ENCODE measurements around the gene MROH7. TPM values are rescaled to one million over a fixed set of nuclear protein-coding genes. Genes with fewer than 3 reads are reported as not detected.

The MROH7 gene
- polyA plus RNA-seq, 1 donor from 2014 or later = not detected

GRCh38 chr1:54619749-54620148 lies 21.8 kb upstream of the MROH7 start:
- Histone ChIP-seq H3K9me2 (ENCODE audit: insufficient read depth, low read length) (no peaks in the 10 kb centered on the region), H3K27me3 (ENCODE audit: insufficient read depth, low read depth, low read length) (no peaks in the 10 kb centered on the region), H3K36me3 (ENCODE audit: insufficient read depth, low read length) (no peaks in the 10 kb centered on the region), H4K20me1 (ENCODE audit: insufficient read depth) (no peaks in the 10 kb centered on the region), H3K9me3 (ENCODE audit: low read length) (no peaks in the 10 kb centered on the region), H3K4me3 (ENCODE audit: low read length) (no peak overlapping the region), H3K79me2 (replicated peaks; ENCODE audit: insufficient read depth, low read length) (no peaks in the 10 kb centered on the region), H3K9ac (ENCODE audit: low read length) (no peak overlapping the region), H3K4me2 (ENCODE audit: low read length) (no peak overlapping the region), H3K27ac (ENCODE audit: low read length) (no peak overlapping the region), H3F3A (ENCODE audit: insufficient read depth, low read length, poor library complexity, severe bottlenecking) (no peaks in the 10 kb centered on the region), H2AFZ (ENCODE audit: low read depth, low read length) (no peak overlapping the region)
- TF ChIP-seq REST (IDR thresholded peaks at IDR 0.05; ENCODE audit: borderline replicate concordance) = no peak
- TF ChIP-seq CTCF (IDR thresholded peaks at IDR 0.05; ENCODE audit: poor library complexity, severe bottlenecking) = no peak
- TF ChIP-seq SMC3 (conservative IDR thresholded peaks at IDR 0.05; ENCODE audit: poor library complexity) = no peak
- TF ChIP-seq POLR2AphosphoS5 (IDR thresholded peaks at IDR 0.05) = no peak
- TF ChIP-seq TAF1 (IDR thresholded peaks at IDR 0.05; ENCODE audit: low read depth) = no peak
- no peak for TF ChIP-seq RAD21 (conservative IDR thresholded peaks at IDR 0.05)
- TF ChIP-seq EZH2 (IDR thresholded peaks at IDR 0.05; ENCODE audit: borderline replicate concordance, insufficient read depth, low read length, poor library complexity, severe bottlenecking) = no peak
- no peak for TF ChIP-seq MXI1 (conservative IDR thresholded peaks at IDR 0.05; ENCODE audit: poor library complexity, severe bottlenecking)
- no peak for TF ChIP-seq EP300 (conservative IDR thresholded peaks at IDR 0.05; ENCODE audit: poor library complexity, severe bottlenecking)

- TF ChIP-seq SMC3 (conservative IDR thresholded peaks at IDR 0.05; ENCODE audit: poor library complexity) = no peak
- TF ChIP-seq REST (IDR thresholded peaks at IDR 0.05; ENCODE audit: borderline replicate concordance) = no peak
- no peak for TF ChIP-seq EZH2 (IDR thresholded peaks at IDR 0.05; ENCODE audit: borderline replicate concordance, insufficient read depth, low read length, poor library complexity, severe bottlenecking)
- TF ChIP-seq MXI1 (conservative IDR thresholded peaks at IDR 0.05; ENCODE audit: poor library complexity, severe bottlenecking) = no peak
- no peak for TF ChIP-seq CTCF (IDR thresholded peaks at IDR 0.05; ENCODE audit: poor library complexity, severe bottlenecking)
- TF ChIP-seq TAF1 (IDR thresholded peaks at IDR 0.05; ENCODE audit: low read depth) = no peak
- no peak for TF ChIP-seq EP300 (conservative IDR thresholded peaks at IDR 0.05; ENCODE audit: poor library complexity, severe bottlenecking)
- no peak for TF ChIP-seq RAD21 (conservative IDR thresholded peaks at IDR 0.05)
- TF ChIP-seq POLR2AphosphoS5 (IDR thresholded peaks at IDR 0.05) = no peak
- Histone ChIP-seq H3K36me3 (ENCODE audit: insufficient read depth, low read length) (no peaks in the 10 kb centered on the region), H4K20me1 (ENCODE audit: insufficient read depth) (no peaks in the 10 kb centered on the region), H3K9me2 (ENCODE audit: insufficient read depth, low read length) (no peaks in the 10 kb centered on the region), H3K9ac (ENCODE audit: low read length) (no peak within 1 kb of the TSS), H3K4me3 (ENCODE audit: low read length) (no peak within 1 kb of the TSS), H2AFZ (ENCODE audit: low read depth, low read length) (no peak within 1 kb of the TSS), H3K27ac (ENCODE audit: low read length) (no peak within 1 kb of the TSS), H3K4me2 (ENCODE audit: low read length) (no peak within 1 kb of the TSS), H3K27me3 (ENCODE audit: insufficient read depth, low read depth, low read length) (no peaks in the 10 kb centered on the region), H3K79me2 (replicated peaks; ENCODE audit: insufficient read depth, low read length) (no peaks in the 10 kb centered on the region), H3K9me3 (ENCODE audit: low read length) (no peaks in the 10 kb centered on the region), H3F3A (ENCODE audit: insufficient read depth, low read length, poor library complexity, severe bottlenecking) (no peaks in the 10 kb centered on the region)
Observed at GRCh38 chr1:54623216-54624007, 18.2 kb upstream of the MROH7 start, which contains the start of gene FAM151A. TSS of gene FAM151A (minus strand) at chr1:54623525. CDS start at chr1:54623395, 130 bp downstream.

Data from neural cell (in vitro differentiated cells).